ENCODE data around the gene ABCA12. TPM values are rescaled to one million over a fixed set of nuclear protein-coding genes. Genes with fewer than 3 reads are reported as not detected.

ABCA12 gene
- total and polyA plus RNA-seq, 10 of the 15 experiments (the other 5 are each of a cell fraction or from before 2014, with no cell fraction given), result 1.2 to 12.1 (median 6.0) TPM

GRCh38 chr2:215171796-215172195, 33.4 kb upstream of the ABCA12 start:
- Histone ChIP-seq H3K4me2 (ENCODE audit: control insufficient read depth, insufficient read depth) (no peak overlapping the region), H2AFZ (ENCODE audit: control insufficient read depth, low read depth, low read length) (no peak overlapping the region; the same call in 1 of the 2 replicates), H3K4me3 (no peak overlapping the region), H3K9me3 (replicated peaks; ENCODE audit: control insufficient read depth, insufficient read depth, low read length) (no peaks in the 10 kb centered on the region), H3K27me3 (replicated peaks in 1 of 2; ENCODE audit: control insufficient read depth in 2 of 2, insufficient read depth in 2 of 2, low read length in 1 of 2) (no peaks in the 10 kb centered on the region), H3K9ac (ENCODE audit: control insufficient read depth, insufficient read depth, low read length) (no peak overlapping the region), H3K79me2 (ENCODE audit: control insufficient read depth, insufficient read depth, low read length) (no peaks in the 10 kb centered on the region), H3K4me1 (ENCODE audit: control insufficient read depth, insufficient read depth, low read length) (no peaks in the 10 kb centered on the region), H3K27ac (ENCODE audit: control insufficient read depth, insufficient read depth) (no peak overlapping the region), H3K36me3 (ENCODE audit: control insufficient read depth in 2 of 2, insufficient read depth in 2 of 2, low read length in 1 of 2) (no peaks in the 10 kb centered on the region), H4K20me1 (ENCODE audit: control insufficient read depth, insufficient read depth) (no peaks in the 10 kb centered on the region)
- intact Hi-C loops (cut with micrococcal nuclease; ENCODE audit: unreplicated experiment), result no loop called here
- DNase-seq (ENCODE audit: low read depth, low spot score), result no peak
- no peak for FAIRE-seq
- ChIA-PET SMC1A (ENCODE audit: uncharacterized antibody, unreplicated experiment) (no interaction called here), CTCF (no interaction called here), RAD21 (ENCODE audit: unreplicated experiment) (no interaction called here), POLR2A (no interaction called here)
- no peak for ATAC-seq
- 79% methylated on average over 4 of the region's 4 CpGs for WGBS (ENCODE audit: insufficient coverage, insufficient replicate concordance, low lambda C conversion rate, missing lambda C conversion rate)
- in situ Hi-C loops (cut with MboI), result no loop called here
- no TSS peak for BruUV-seq (replicated peaks)
- TF ChIP-seq ATF7 (IDR thresholded peaks at IDR 0.05; ENCODE audit: low read depth) (no peak), ATF2 (IDR thresholded peaks at IDR 0.05; ENCODE audit: low read length) (no peak), ATF3 (IDR thresholded peaks at IDR 0.05; ENCODE audit: borderline replicate concordance, extremely low read depth, low read depth, low read length) (no peak), CEBPZ (IDR thresholded peaks at IDR 0.05; ENCODE audit: low read depth, low read length) (no peak), TCF3 (IDR thresholded peaks at IDR 0.05; ENCODE audit: borderline replicate concordance, insufficient read depth, low read depth, low read length) (no peak), RB1 (IDR thresholded peaks at IDR 0.05; ENCODE audit: borderline replicate concordance) (no peak), EED (IDR thresholded peaks at IDR 0.05; ENCODE audit: low read depth) (no peak), TCF7 (IDR thresholded peaks at IDR 0.05; ENCODE audit: borderline replicate concordance) (no peak), SMARCA5 (IDR thresholded peaks at IDR 0.05) (no peak), IRF5 (IDR thresholded peaks at IDR 0.05; ENCODE audit: borderline replicate concordance) (no peak), USF2 (IDR thresholded peaks at IDR 0.05; ENCODE audit: borderline replicate concordance, low read depth, low read length) (no peak), NR2C1 (IDR thresholded peaks at IDR 0.05) (no peak), JUND (IDR thresholded peaks at IDR 0.05; ENCODE audit: low read depth, low read length) (no peak), PAX8 (IDR thresholded peaks at IDR 0.05) (no peak), CBX5 (IDR thresholded peaks at IDR 0.05; ENCODE audit: low read depth) (no peak), NFIC (IDR thresholded peaks at IDR 0.05; ENCODE audit: low read depth, low read length) (no peak), SMC3 (IDR thresholded peaks at IDR 0.05; ENCODE audit: borderline replicate concordance, low read length) (no peak), TAF1 (IDR thresholded peaks at IDR 0.05; ENCODE audit: borderline replicate concordance, low read depth, low read length) (no peak), MEF2B (IDR thresholded peaks at IDR 0.05; ENCODE audit: partially characterized antibody, poor library complexity, severe bottlenecking) (no peak)
